Heart right ventricle (tissue), 16 donors: Measurements from ENCODE around the gene RNASE7. TPM values are rescaled to one million over a fixed set of nuclear protein-coding genes. Genes with fewer than 3 reads are reported as not detected.

ENCODE experiments used
- ATAC-seq, 8 donors: fragments of 200-7000 bp; cut with Tn5 transposase; one replicate each; pipeline ENCODE4 v1.9.1; 2020; ENCODE audit warnings: mild to moderate bottlenecking in 8 of 8, moderate library complexity in 8 of 8, moderate number of reproducible peaks in 1 of 8
- DNase-seq, 2 donors: peaks; one replicate each; pipeline ENCODE4 v3.0.0-alpha.2; 2020
- H3K27ac ChIP-seq, 10 donors: fragments of 200-600 bp; sonication (generic) in 2 of 10; one replicate each; pipeline versions ENCODE4 v1.5.0 to v1.8.0; 2020 to 2022; ENCODE audit warnings: mild to moderate bottlenecking in 3 of 10
- H3K27me3 ChIP-seq, 7 donors: fragments of 200-600 bp; one replicate each; pipeline ENCODE4 v1.8.0; 2021 to 2022; ENCODE audit warnings: mild to moderate bottlenecking in 2 of 7
- H3K36me3 ChIP-seq, 9 donors: fragments of 200-600 bp; sonication (generic) in 1 of 9; one replicate each; pipeline versions ENCODE4 v1.5.0 to v1.8.0; 2020 to 2022; ENCODE audit warnings: mild to moderate bottlenecking in 2 of 9
- H3K4me1 ChIP-seq, 9 donors: fragments of 200-600 bp; sonication (generic) in 1 of 9; one replicate each; pipeline versions ENCODE4 v1.5.0 to v1.8.0; 2020 to 2022; ENCODE audit warnings: mild to moderate bottlenecking in 4 of 9
- H3K4me3 ChIP-seq, 10 donors: fragments of 200-600 bp; sonication (generic) in 2 of 10; one replicate each; pipeline versions ENCODE4 v1.5.0 to v1.8.0; 2020 to 2022; ENCODE audit warnings: mild to moderate bottlenecking in 7 of 10, moderate library complexity in 2 of 10
- H3K9me3 ChIP-seq, 11 donors: fragments of 200-600 bp in 10 of 11; sonication (generic) in 2 of 11; one replicate each; pipeline versions ENCODE4 v1.5.0 to v1.8.0; 2013 to 2022; ENCODE audit warnings: mild to moderate bottlenecking in 2 of 11, control low read depth in 1 of 11, moderate library complexity in 1 of 11
- CTCF ChIP-seq, 9 donors: fragments of 200-600 bp; sonication (generic) in 2 of 9; IDR thresholded peaks; one replicate each; pipeline versions ENCODE4 v1.5.0 to v1.8.0; 2021 to 2022; ENCODE audit warnings: antibody characterized with exemption in 9 of 9, mild to moderate bottlenecking in 5 of 9, moderate library complexity in 1 of 9
- WGBS, 2 donors: extraction: QIAGEN DNeasy Blood & Tissue Kit; methylation state at CpG; one replicate each; pipeline ENCODE4 v1.1.7; 2013; ENCODE audit warnings: inconsistent platforms in 1 of 2; 5-methylcytosine and 5-hydroxymethylcytosine counted together
- intact Hi-C, 10 donors: fragments of 100-400 bp; cut with DNase I; formaldehyde crosslinking; loops; one replicate each; pipeline versions ENCODE4 v1.11.1 to v1.14.2; 2022
- polyA plus RNA-seq, 2 donors: library from polyadenylated mRNA; stranded (reverse); fragments of 200-250 nt; gene quantifications; one replicate each; pipeline ENCODE4 v1.2.3, GENCODE V29; 2013
- total RNA-seq, 10 donors: library from RNA; stranded (reverse); fragmentation: NEBNext Ultra II Directional in 3 of 10; extraction: Animal tissue kit (Norgen Biotek cat#: 25700) in 3 of 10; gene quantifications; one replicate each; pipeline versions ENCODE4 v1.2.1 to v1.2.4, GENCODE V29; 2021 to 2023
- donor health status: Arrhythmogenic right ventricular cardiomyopathy.
- donor health status: ischemic (EF 13 %, LVEDD 7.1; RV severe dilation, severe dysfunction).
- donor health status: healthy with polysubstance abuse.
- donor health status: DM: no; HTN: yes; CAD: no.
- donor health status: DM: no; HTN: no; CAD: no.
- donor health status: ischemic (EF 25% LVEDD 6.9; RV normal size, moderate dysfunction).
- donor health status: ischemic (EF 25% LVEDD 5.7; RV mildly dilated, moderate dysfunction).
- donor health status: healthy.
- donor health status: DM: yes; HTN: yes; CAD: no.
- donor health status: Ischemic cardiomyopathy.
- donor health status: ischemic (EF 35%, LVEDD 5.7; RV mildly dilated, moderate dysfunction).
- donor health status: nonischemic (EF 11% LVEDD 7.7; RV severe dilation, severe dysfunction).
- donor health status: DM: yes; HTN: yes; CAD: no.
- donor health status: PGD.
- donor health status: ischemic (EF 29% LVEDD 5.4; RV normal size, mild dysfunction).
- donor health status: nonischemic (EF 23%, LVEDD 6.1; RV moderate dilation, normal function).

Gene RNASE7
- total and polyA plus RNA-seq, 12 donors = 0.03 TPM; not detected in 11

GRCh38 chr14:21066882-21067502 lies 24.8 kb downstream of the RNASE7 start:
- no peak for TF ChIP-seq CTCF (IDR thresholded peaks at IDR 0.05)
- Histone ChIP-seq H3K27me3 (peaks cover 0 to 17% (median 0%) of the 10 kb centered on the region in 7 donors), H3K36me3 (no peaks in the 10 kb centered on the region), H3K9me3 (no peaks in the 10 kb centered on the region), H3K27ac (peak overlapping the region in 1 of 10 donors; percentile 1), H3K4me1 (peaks cover 6 to 37% (median 27%) of the 10 kb centered on the region in 9 donors), H3K4me3 (no peak overlapping the region)
- WGBS, 2 donors = 82 to 83% methylated on average over 7 of the region's 7 CpGs
- ATAC-seq = no peak
- intact Hi-C loops = loop anchor here in 3 of 10 donors (5.0 kb wide), 2 partner anchors 35 to 40 kb away; partner anchors contain the start of gene TMEM253 (in 1 of the 3)
- DNase-seq = no peak

GRCh38 chr14:21068521-21069387 lies 26.6 kb downstream of the RNASE7 start:
- H3K36me3 ChIP-seq = peaks cover 0 to 11% (median 2%) of the 10 kb centered on the region in 9 donors
- H3K4me1 ChIP-seq = peaks cover 6 to 43% (median 35%) of the 10 kb centered on the region in 9 donors
- ATAC-seq (peak; percentile 23 to 63 (median 48)), DNase-seq (peak; percentile 38 to 73)
- peak overlapping the region; percentile 61 to 86 (median 78) for H3K4me3 ChIP-seq
- WGBS, 2 donors = 3% methylated on average over 44 to 45 of the region's 45 CpGs
- H3K27me3 ChIP-seq = peaks cover 0 to 17% (median 0%) of the 10 kb centered on the region in 7 donors
- H3K9me3 ChIP-seq = no peaks in the 10 kb centered on the region
- H3K27ac ChIP-seq = peak overlapping the region in 9 of 10 donors; percentile 64 to 98 (median 95)
- intact Hi-C loops = loop anchor here (1.0 to 5.0 kb wide), 7 partner anchors 24 to 39 kb away; partner anchors contain the start of gene TMEM253 (in 1 of the 10)
- peak; percentile 49 to 81 (median 69) for TF ChIP-seq CTCF (IDR thresholded peaks at IDR 0.05)

GRCh38 chr14:21069388-21070082 lies 27.4 kb downstream of the RNASE7 start:
- peak; percentile 45 to 63 for DNase-seq
- H3K4me1 ChIP-seq = peaks cover 6 to 44% (median 34%) of the 10 kb centered on the region in 9 donors
- peaks cover 0 to 17% (median 0%) of the 10 kb centered on the region in 7 donors for H3K27me3 ChIP-seq
- intact Hi-C loops = loop anchor here (1.0 to 5.0 kb wide), 7 partner anchors 15 to 38 kb away; partner anchors contain the start of gene TMEM253 (in 1 of the 10)
- H3K36me3 ChIP-seq = peaks cover 0 to 19% (median 8%) of the 10 kb centered on the region in 9 donors
- ATAC-seq = peak; percentile 12 to 40 (median 26)
- peak overlapping the region; percentile 61 to 86 (median 78) for H3K4me3 ChIP-seq
- no peak for TF ChIP-seq CTCF (IDR thresholded peaks at IDR 0.05)
- 1 to 3% methylated on average over 39 to 40 of the region's 40 CpGs for WGBS, 2 donors
- peak overlapping the region; percentile 64 to 98 (median 95) for H3K27ac ChIP-seq
- no peaks in the 10 kb centered on the region for H3K9me3 ChIP-seq
